ENCODE results near the gene SLC2A6.
A peak's percentile ranks its signal among the peaks of the same experiment; 100 is the strongest.

The SLC2A6 gene, protein sequence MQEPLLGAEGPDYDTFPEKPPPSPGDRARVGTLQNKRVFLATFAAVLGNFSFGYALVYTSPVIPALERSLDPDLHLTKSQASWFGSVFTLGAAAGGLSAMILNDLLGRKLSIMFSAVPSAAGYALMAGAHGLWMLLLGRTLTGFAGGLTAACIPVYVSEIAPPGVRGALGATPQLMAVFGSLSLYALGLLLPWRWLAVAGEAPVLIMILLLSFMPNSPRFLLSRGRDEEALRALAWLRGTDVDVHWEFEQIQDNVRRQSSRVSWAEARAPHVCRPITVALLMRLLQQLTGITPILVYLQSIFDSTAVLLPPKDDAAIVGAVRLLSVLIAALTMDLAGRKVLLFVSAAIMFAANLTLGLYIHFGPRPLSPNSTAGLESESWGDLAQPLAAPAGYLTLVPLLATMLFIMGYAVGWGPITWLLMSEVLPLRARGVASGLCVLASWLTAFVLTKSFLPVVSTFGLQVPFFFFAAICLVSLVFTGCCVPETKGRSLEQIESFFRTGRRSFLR

DNA sequence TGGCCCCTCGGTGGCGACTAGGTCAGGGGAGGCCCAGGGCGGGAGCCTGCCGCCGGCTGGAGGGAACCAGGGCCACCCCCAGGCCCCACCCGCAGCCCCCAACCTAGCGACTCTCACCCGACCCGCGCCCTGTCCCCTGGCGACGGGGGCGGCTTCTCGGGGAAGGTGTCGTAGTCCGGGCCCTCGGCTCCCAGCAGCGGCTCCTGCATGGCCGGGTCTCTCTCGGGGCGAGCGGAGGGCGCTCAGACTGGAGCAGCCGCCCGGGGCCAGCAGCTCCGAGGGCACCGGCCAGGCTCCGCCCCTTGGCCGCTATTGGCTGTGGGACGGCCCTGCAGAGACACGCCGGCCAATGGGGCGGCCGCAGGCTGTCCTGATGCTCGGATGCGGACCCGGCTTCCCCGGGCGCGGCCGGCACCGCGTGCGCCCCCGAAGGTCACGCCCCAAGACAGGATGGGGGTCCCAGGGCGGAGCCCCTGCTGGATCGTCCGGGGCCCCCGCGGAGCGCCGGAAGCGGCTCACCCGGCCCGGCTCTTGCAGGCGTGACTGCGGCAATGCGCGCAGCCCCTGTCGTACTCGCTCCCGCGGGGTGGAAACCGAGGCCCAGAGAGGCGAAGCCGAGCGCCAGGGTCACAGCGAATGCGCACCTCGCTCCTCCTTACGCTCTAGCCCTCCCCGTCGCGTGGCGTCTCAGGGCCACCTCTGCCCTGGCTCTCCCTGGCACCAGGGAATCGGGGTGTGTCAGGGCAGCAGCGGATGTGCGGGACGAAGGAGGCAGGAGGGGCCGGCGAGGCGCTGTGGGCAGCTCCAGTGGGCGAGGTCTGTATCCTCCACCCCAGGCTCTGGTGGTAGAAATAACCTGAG is at the start of gene SLC2A6:
SLC2A6 (minus strand) TSS at position 249 of the 861 bp plus-strand sequence; CDS start at position 209, 40 bp downstream.
- peak; percentile 48 for DNase-seq (ENCODE audit: low read depth)
- TF ChIP-seq, protein P1, sequence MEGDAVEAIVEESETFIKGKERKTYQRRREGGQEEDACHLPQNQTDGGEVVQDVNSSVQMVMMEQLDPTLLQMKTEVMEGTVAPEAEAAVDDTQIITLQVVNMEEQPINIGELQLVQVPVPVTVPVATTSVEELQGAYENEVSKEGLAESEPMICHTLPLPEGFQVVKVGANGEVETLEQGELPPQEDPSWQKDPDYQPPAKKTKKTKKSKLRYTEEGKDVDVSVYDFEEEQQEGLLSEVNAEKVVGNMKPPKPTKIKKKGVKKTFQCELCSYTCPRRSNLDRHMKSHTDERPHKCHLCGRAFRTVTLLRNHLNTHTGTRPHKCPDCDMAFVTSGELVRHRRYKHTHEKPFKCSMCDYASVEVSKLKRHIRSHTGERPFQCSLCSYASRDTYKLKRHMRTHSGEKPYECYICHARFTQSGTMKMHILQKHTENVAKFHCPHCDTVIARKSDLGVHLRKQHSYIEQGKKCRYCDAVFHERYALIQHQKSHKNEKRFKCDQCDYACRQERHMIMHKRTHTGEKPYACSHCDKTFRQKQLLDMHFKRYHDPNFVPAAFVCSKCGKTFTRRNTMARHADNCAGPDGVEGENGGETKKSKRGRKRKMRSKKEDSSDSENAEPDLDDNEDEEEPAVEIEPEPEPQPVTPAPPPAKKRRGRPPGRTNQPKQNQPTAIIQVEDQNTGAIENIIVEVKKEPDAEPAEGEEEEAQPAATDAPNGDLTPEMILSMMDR (IDR thresholded peaks at IDR 0.05; ENCODE audit: low read depth, low read length, missing control alignments): no peak
- H3K4me3 ChIP-seq (ENCODE audit: low read depth, low read length): peak within 1 kb of the TSS; percentile 67

DNA sequence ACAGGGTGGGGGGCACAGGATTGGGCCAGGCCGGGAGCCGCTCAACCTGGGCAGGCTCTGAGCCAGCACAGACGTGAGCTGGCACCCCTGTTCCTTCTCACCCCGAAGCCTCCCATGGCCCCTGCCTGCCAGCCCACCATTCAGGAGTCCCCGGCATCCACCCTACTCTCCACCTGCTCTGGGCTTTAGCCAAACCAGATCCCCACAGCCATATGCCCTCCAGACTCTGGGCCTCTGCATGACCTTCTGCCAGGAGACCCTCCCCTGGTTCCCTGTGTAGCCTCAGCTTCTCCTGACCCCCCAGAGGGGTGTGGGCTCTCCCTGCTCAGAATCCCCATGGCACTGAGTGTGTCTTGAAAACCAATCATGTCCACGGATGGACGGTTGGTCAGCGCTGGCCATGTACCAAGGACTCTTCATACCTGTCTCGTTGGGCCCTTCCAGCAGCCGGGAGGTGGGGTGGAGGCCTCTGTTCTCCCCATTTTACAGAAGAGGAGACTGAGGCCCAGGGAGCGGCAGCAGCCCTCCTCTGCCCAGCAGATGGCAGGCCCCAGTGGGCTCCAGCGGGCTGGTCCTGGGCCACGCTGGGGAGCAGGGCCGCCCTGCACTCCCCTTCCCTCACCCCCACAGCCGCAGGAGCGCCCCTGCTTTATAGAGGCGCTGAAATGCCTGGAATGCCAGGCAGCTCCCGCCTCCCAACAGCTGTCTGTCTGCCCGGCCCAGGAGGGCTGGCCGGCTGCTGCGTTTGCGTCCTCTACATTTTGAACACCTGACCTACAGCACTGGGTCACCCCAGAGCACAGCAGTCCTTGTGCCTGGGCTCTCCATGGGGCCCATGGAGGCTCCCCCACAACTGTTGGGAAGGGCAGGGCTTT is 49.3 kb upstream of the SLC2A6 start:
- no peak for DNase-seq (ENCODE audit: low read depth)
- H3K4me3 ChIP-seq (ENCODE audit: low read depth, low read length): no peak overlapping the region
- TF ChIP-seq, protein P1 (IDR thresholded peaks at IDR 0.05; ENCODE audit: low read depth, low read length, missing control alignments): no peak

DNA sequence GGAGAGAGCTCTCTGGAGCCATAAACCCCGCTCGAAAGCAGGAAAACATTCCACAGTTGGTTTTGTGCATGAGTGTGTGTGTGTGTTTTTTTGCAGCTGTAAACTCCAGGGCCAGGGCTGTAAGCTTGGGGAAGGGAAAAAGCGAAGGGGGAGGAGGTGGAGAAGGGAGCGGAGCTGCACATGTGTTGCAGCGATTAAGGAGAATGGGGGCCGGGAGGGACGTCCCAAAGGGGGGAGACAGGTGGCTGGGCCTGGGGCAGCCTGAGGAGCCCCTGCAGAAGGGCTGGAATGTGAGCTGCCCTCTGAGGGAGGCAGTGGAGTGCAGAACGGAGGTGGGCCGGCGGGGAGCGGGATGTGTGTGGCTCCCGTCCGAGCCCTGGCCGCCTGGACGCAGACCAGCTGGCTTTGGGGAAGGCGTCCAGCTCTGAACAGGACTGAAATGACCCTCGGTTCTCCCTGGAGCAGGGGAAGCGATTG is 48.6 kb upstream of the SLC2A6 start:
- DNase-seq (ENCODE audit: low read depth): no peak
- H3K4me3 ChIP-seq (ENCODE audit: low read depth, low read length): no peak overlapping the region
- TF ChIP-seq, protein P1 (IDR thresholded peaks at IDR 0.05; ENCODE audit: low read depth, low read length, missing control alignments): no peak

DNA sequence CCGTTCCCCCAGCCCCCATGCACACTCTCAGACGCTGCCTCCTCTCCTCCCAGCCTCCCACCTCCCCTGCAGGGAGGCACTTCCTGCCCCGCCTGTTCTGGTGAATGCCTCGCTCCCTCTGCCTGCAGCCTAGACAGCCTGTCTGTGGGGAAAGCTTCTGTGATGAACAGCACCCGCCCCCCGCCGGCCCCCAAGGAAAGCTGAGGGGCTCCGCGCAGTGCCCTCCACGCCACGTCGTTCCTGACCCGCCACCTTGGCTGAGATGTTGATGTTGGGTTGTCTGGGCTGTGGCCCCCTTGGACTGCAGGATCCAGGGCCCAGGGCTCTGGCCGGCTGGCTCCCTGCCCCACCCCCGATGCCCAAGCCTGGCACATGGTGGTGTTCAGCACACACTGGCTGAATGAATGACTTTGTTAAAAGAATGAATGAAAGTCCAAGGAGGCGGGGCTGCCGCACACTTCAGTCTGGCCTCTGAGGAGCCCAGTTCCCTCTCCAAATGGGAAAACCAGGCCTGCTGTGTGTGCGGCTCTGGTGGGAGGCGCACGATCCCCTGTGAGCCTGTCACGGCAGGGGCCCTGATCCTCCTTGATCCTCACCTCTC is 47.9 kb upstream of the SLC2A6 start:
- no peak for DNase-seq (ENCODE audit: low read depth)
- H3K4me3 ChIP-seq (ENCODE audit: low read depth, low read length): no peak overlapping the region
- TF ChIP-seq, protein P1 (IDR thresholded peaks at IDR 0.05; ENCODE audit: low read depth, low read length, missing control alignments): no peak

DNA sequence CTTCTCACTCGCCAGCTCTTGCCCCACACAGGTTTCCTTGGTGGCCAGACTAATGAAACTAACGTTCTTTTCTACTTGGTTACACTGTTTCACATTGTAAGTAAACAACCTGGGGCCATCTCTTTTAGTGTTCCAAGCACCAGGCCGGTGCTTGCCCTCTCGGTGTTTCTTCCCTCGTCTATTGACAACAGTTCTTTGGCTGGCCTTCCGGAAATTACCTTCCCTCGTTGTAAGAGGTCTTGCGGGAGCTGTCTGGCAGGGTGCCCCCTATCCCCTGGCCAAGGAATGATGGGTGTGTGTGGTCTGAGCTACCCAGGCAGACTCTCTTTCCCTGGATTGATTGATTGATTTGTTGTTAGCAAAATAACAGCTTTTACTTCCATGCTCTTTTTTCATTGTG is 46.8 kb upstream of the SLC2A6 start:
- TF ChIP-seq, protein P1 (IDR thresholded peaks at IDR 0.05; ENCODE audit: low read depth, low read length, missing control alignments): no peak
- no peak for DNase-seq (ENCODE audit: low read depth)

More for the DNA sequence above, 46.8 kb upstream of the SLC2A6 start:
- H3K4me3 ChIP-seq (ENCODE audit: low read depth, low read length): no peak overlapping the region

All from GM12864 (cell line).